PFSK-1 (cell line): ENCODE measurements around the gene TMEM212.

Source experiments
- FOXP2 ChIP-seq: optimal IDR thresholded peaks from 2 replicates; pipeline ENCODE3; 2011; ENCODE audit warnings: borderline replicate concordance, control low read depth, inconsistent platforms; ENCODE audit not compliant: insufficient read depth; ENCODE audit errors: extremely low read length, extremely low read depth
- POLR2AphosphoS5 ChIP-seq: IDR thresholded peaks from 2 replicates; pipeline ENCODE4 v1.6.1; 2012; ENCODE audit warnings: low read depth, mild to moderate bottlenecking, control low read depth, low read length, moderate library complexity
- SIN3A ChIP-seq: IDR thresholded peaks from 2 replicates; pipeline ENCODE4 v1.6.1; 2012; ENCODE audit warnings: mild to moderate bottlenecking, low read length, moderate library complexity, borderline replicate concordance; ENCODE audit not compliant: insufficient read depth
- TAF1 ChIP-seq: IDR thresholded peaks from 2 replicates; pipeline ENCODE4 v1.6.1; 2012; ENCODE audit warnings: low read length, control low read depth, borderline replicate concordance; ENCODE audit not compliant: insufficient read depth
- TF ChIP-seq, protein P1 (sequence below), 2 experiments: IDR thresholded peaks; 2 replicates each; pipeline versions ENCODE4 v1.6.1 to v1.8.0; 2011 to 2012; ENCODE audit warnings: low read depth in 2 of 2, low read length in 2 of 2, control low read depth in 1 of 2, inconsistent platforms in 1 of 2, mild to moderate bottlenecking in 1 of 2, moderate library complexity in 1 of 2; ENCODE audit not compliant: insufficient read depth in 1 of 2

The TMEM212 gene

DNA sequence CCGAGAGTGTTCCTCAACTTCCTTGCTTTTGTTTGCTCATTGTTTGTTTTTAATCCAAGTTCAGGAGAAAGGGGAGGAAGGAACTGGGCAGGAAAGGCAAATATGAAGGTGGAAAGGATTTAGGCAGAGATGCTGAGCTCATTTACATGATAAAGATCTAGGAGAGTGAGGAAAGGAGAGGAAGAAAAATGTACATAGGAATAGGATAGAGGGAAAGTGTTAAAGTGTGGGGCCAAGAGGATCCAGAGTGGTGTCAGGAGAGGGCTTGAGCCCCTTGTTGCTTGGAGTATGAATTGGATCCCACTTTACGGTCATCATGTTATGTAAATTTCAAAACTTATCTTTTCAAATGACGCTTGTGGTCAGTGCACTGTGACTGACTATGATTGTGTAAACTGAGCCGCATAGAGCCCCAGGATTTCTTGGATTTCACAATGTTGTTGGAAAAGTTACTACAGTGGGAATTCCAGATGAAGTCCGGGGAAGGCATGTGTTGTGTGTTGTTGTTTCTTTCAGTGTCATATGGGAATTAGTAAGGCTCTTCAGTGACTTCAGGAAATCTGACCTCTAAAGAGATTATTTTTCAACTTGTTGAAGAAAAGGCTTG is 17.8 kb upstream of the TMEM212 start:
- TF ChIP-seq, protein P1, sequence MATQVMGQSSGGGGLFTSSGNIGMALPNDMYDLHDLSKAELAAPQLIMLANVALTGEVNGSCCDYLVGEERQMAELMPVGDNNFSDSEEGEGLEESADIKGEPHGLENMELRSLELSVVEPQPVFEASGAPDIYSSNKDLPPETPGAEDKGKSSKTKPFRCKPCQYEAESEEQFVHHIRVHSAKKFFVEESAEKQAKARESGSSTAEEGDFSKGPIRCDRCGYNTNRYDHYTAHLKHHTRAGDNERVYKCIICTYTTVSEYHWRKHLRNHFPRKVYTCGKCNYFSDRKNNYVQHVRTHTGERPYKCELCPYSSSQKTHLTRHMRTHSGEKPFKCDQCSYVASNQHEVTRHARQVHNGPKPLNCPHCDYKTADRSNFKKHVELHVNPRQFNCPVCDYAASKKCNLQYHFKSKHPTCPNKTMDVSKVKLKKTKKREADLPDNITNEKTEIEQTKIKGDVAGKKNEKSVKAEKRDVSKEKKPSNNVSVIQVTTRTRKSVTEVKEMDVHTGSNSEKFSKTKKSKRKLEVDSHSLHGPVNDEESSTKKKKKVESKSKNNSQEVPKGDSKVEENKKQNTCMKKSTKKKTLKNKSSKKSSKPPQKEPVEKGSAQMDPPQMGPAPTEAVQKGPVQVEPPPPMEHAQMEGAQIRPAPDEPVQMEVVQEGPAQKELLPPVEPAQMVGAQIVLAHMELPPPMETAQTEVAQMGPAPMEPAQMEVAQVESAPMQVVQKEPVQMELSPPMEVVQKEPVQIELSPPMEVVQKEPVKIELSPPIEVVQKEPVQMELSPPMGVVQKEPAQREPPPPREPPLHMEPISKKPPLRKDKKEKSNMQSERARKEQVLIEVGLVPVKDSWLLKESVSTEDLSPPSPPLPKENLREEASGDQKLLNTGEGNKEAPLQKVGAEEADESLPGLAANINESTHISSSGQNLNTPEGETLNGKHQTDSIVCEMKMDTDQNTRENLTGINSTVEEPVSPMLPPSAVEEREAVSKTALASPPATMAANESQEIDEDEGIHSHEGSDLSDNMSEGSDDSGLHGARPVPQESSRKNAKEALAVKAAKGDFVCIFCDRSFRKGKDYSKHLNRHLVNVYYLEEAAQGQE (IDR thresholded peaks at IDR 0.05; ENCODE audit: insufficient read depth in 1 of 2, low read depth in 2 of 2, low read length in 2 of 2): no peak
- TF ChIP-seq FOXP2 (no peak), TAF1 (no peak)

DNA sequence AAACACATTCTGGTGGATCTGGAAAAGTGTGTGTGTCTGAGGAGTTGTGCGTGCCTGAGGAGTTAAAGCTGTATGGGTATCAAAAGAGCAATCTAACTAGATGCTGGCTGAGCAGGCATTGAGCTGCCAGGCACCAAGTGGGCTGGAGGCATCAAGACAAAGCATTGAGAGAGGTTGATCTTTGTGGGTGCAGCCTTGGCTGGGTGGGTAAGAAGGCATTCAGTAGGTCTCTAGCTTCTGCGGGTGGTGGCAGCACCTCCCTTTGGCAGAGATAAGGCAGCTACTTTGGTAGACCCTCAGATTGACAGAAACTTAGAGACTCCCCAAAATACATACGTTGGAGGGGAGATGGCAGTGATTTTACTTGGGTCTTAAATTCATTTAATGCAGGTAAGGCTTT is 15.8 kb upstream of the TMEM212 start:
- TF ChIP-seq, protein P1 (IDR thresholded peaks at IDR 0.05; ENCODE audit: insufficient read depth in 1 of 2, low read depth in 2 of 2, low read length in 2 of 2): no peak
- no peak for TF ChIP-seq POLR2AphosphoS5
- no peak for TF ChIP-seq FOXP2
- TF ChIP-seq SIN3A: no peak
- no peak for TF ChIP-seq TAF1

DNA sequence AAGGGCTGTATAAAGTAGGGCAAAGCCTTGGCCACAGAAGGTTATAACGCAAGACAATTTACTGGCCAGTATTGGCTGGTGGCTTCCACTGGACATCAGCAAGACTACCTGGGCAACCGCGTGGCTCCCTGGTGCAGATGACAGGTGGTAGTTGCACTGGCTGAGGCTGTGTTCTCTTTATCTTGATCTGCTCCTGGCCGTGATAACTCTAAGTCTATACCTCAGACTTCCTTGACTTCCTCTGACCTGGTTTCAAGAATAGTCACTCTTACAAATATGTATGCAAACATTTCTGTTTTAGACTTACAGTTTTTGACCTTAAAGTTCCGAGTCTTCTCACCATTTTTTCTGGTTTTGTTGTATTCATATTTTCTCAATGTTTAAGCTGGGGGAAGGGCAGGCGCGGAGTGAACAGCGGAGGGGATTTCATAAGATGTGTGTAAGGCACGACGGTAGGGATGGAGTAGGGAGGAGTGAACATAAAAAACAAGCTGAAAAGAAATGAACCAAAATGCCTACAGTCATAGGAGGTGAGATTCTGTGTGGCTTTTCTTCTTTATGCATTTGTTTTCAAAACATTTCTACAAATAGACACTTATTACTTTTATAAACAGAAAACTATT is 15.2 kb upstream of the TMEM212 start:
- TF ChIP-seq TAF1: no peak
- TF ChIP-seq SIN3A: no peak
- TF ChIP-seq FOXP2: no peak
- no peak for TF ChIP-seq POLR2AphosphoS5
- TF ChIP-seq, protein P1 (IDR thresholded peaks at IDR 0.05; ENCODE audit: insufficient read depth in 1 of 2, low read depth in 2 of 2, low read length in 2 of 2): no peak

DNA sequence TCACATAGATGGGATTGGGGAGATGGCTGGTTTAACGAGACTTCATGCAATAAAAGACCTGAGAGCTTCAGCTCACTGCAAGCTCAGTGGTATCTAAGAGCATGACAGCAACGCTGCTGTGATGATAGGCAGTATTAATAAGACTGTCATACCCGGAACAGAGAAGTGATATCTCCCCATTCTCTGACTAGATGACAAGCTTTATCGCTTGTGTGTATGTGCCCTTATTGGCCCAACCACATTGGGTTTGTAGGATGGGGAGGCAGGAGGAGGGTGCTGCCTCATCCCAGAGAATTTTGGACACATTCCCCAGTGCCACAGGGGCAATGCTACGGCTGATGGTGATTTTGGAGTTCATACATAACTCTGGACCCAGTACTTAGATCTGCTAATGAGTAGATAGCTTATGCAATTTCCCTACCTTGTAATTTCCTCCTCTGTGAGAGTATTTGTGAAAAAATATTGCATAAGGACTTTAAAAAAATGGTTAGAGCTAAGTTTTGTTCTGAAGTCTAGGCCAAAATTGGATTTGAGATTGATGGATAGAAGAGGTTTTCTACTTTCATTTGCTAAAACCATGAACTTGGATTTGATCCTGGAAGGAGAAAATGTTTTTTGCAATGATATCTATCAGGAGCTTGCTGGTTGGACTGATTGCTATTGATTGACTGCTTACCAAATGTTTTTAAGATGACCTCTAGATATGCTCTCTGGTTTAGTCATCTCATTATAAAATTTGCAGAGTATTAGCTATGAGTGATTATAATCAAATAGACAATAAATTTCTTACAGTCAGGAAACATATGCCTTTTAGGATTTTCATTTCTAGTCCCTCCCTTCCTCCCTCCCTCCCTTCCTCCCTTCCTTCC is 14.0 kb upstream of the TMEM212 start:
- TF ChIP-seq POLR2AphosphoS5: no peak
- no peak for TF ChIP-seq FOXP2
- TF ChIP-seq SIN3A: no peak
- TF ChIP-seq, protein P1 (IDR thresholded peaks at IDR 0.05; ENCODE audit: insufficient read depth in 1 of 2, low read depth in 2 of 2, low read length in 2 of 2): no peak
- TF ChIP-seq TAF1: no peak
